Skeletal muscle cell (primary cell): Measurements from ENCODE around the gene NOS2.
"Not testable (repeated sequence)": the region's sequence is repeated elsewhere in the genome, so short reads cannot be mapped to it uniquely, and the experiment has no call there.

Experiments
- DNase-seq: peaks from one replicate; pipeline ENCODE4 v3.0.0-alpha.2; 2010; ENCODE audit warnings: low read depth
- H3K4me3 ChIP-seq: 2 replicates; pipeline ENCODE4 v1.5.1; 2011; ENCODE audit warnings: low read depth, mild to moderate bottlenecking, control low read depth, low read length, moderate library complexity

NOS2 gene

GRCh38 chr17:27822108-27822507, 21.8 kb upstream of the NOS2 start:
- H3K4me3 ChIP-seq, DNase-seq: not testable (repeated sequence)

GRCh38 chr17:27821318-27821717, 21.0 kb upstream of the NOS2 start:
- H3K4me3 ChIP-seq: no peak overlapping the region
- no peak for DNase-seq

GRCh38 chr17:27819145-27819544, 18.8 kb upstream of the NOS2 start:
- H3K4me3 ChIP-seq: no peak overlapping the region
- DNase-seq: no peak

- no peak overlapping the region for H3K4me3 ChIP-seq
- no peak for DNase-seq
These were observed 18.2 kb upstream of the NOS2 start for GRCh38 chr17:27818401-27819105.

- no peak for DNase-seq
- no peak overlapping the region for H3K4me3 ChIP-seq
These were observed 17.4 kb upstream of the NOS2 start for GRCh38 chr17:27817731-27818130.

GRCh38 chr17:27816946-27817345, 16.6 kb upstream of the NOS2 start:
- no peak for DNase-seq
- H3K4me3 ChIP-seq: no peak overlapping the region

- no peak overlapping the region for H3K4me3 ChIP-seq
- no peak for DNase-seq
These were observed 11.6 kb upstream of the NOS2 start for GRCh38 chr17:27811961-27812360.

GRCh38 chr17:27810902-27811557, 10.7 kb upstream of the NOS2 start:
- peak; percentile 24 for DNase-seq
- H3K4me3 ChIP-seq: no peak overlapping the region

GRCh38 chr17:27810211-27810901, 10.0 kb upstream of the NOS2 start:
- DNase-seq: no peak
- no peak overlapping the region for H3K4me3 ChIP-seq

- no peak for DNase-seq
- H3K4me3 ChIP-seq: no peak overlapping the region
These were observed 9.2 kb upstream of the NOS2 start for GRCh38 chr17:27809555-27809954.

- H3K4me3 ChIP-seq: no peak overlapping the region
- DNase-seq: no peak
These were observed 8.3 kb upstream of the NOS2 start for GRCh38 chr17:27808628-27809027.

- no peak for DNase-seq
- H3K4me3 ChIP-seq: no peak overlapping the region
These were observed 7.5 kb upstream of the NOS2 start for GRCh38 chr17:27807567-27808470.

- peak overlapping the region; percentile 30 for H3K4me3 ChIP-seq
These were observed 5.3 kb upstream of the NOS2 start for GRCh38 chr17:27805520-27806146.

GRCh38 chr17:27804113-27804512, 3.8 kb upstream of the NOS2 start:
- DNase-seq: no peak
- H3K4me3 ChIP-seq: no peak overlapping the region

More at GRCh38 chr17:27805520-27806146, 5.3 kb upstream of the NOS2 start:
- DNase-seq: peak; percentile 57

GRCh38 chr17:27802962-27803680, 2.8 kb upstream of the NOS2 start:
- H3K4me3 ChIP-seq: no peak overlapping the region
- no peak for DNase-seq

- DNase-seq: no peak
- H3K4me3 ChIP-seq: no peak overlapping the region
These were observed 1.7 kb upstream of the NOS2 start for GRCh38 chr17:27802033-27802432.

GRCh38 chr17:27798376-27798775, 2.0 kb downstream of the NOS2 start:
- H3K4me3 ChIP-seq: no peak overlapping the region
- no peak for DNase-seq

- no peak for DNase-seq
- H3K4me3 ChIP-seq: no peak overlapping the region
These were observed 2.8 kb downstream of the NOS2 start for GRCh38 chr17:27797390-27798091.
